ENCODE data around the gene HNRNPAB.

Gene HNRNPAB

GRCh38 chr5:178232124-178232919, 28.0 kb downstream of the HNRNPAB start, which contains the start of gene PHYKPL:
Gene PHYKPL, minus strand, starts transcription at chr5:178232802. Its CDS starts 252 bp downstream, at chr5:178232550.
- peak; percentile 85 for DNase-seq

- no peak for DNase-seq
Observed at GRCh38 chr5:178232920-178233429, 28.6 kb downstream of the HNRNPAB start.

DNA sequence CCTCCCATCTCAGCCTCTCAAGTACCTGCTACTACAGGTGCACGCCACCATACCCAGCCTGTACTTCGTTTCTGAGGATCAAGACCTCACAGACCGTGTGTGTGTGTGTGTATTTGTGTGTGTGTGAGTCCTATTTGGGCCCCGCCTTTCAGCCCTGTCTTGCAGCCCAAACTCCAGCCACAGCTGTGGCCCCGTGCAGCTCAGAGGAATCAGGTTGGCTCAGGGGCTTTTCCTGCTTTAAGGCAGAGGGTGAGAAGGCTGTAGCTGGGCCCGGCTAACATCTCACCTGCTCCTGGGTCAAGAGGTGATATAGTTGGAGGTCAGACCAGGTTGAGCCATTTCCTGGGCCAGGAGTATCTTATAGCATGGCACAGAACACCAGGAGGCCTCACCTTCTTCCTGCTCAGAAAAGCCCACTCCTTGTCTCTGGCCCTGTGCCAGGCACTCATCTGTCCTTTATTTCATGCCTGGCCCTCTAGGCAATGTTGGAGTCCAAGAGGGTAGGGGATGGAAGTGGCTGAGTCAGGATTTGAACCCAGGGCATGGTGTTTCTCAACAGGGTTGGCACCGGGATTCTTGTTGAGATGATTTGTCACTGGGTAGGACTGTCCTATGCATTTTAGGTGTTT, 29.9 kb downstream of the HNRNPAB start:
- DNase-seq: no peak

DNA sequence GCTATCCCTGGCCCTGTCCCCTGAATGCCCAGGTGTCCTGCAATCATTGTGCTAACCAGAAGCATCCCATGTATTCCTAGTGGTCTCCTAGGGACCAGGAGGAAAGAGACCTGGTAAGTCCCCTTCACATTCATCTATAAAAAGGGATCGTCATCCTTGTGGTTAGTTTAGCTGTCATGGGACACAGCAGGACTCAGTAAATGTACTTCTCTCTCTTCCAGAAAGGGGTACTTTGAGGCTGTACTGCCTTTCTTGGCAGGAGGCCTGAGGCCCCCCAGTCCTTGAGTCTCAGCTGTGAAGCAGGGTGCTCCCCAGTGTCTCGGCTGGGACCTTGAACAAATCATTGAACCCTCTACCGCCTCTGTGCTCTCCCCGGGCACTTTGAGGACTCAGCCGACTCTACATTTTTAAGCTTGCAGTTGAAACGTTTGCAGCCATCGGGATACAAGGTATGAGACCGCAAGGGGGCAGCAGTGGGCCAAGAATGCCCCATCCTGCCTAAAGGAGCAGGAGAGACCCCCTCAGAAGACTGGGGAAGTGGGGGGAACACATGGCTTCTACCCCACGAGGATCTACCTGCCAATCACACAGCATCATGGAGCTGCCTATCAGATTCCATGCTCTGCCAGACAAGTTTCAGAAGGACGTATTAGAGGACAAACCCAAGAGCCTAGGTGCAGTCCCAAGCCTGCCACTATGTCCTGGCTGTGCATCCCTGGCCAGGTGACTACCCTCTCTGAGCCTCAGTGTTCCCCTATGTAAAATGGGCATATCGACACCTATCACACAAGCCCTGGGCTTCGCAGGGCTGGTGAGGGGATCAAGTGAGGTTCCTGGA, 30.6 kb downstream of the HNRNPAB start:
- peak; percentile 78 for DNase-seq

DNA sequence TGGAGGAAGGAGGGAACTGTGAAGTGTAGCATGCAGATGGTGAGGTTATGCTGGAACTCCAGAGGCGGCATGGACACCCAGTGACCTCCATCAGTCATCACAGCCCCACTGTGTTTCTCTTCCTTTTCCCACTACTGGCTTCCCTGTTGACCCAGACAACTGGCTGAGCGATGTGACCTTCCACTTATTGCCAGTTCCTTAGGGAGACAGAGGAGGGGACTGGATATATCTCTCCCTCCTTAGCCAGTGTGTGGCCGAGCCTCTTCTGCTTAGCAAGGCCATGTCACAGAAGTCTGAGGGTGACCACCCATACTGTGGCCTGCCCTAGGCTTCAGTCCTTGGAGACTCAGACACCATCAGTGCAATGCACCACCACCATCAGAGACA, 31.2 kb downstream of the HNRNPAB start:
- no peak for DNase-seq

DNA sequence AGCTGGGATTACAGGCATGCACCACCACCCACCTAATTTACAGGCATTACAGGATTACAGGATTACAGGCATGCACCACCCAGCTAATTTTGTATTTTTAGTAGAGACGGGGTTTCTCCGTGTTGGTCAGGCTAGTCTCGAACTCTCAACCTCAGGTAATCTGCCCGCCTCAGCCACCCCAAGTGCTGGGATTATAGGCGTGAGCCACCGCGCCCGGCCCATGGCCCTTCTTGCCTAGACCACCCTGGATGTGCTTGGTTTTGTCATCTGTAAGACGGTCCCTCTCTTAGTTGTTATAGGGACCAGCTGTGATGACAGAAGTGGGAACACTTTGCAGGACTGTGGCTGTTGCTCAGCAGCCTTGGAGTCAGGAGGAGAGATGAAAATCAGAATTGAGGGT, 31.8 kb downstream of the HNRNPAB start:
- no peak for DNase-seq

GRCh38 chr5:178236679-178237078, 32.3 kb downstream of the HNRNPAB start:
- DNase-seq: no peak

DNA sequence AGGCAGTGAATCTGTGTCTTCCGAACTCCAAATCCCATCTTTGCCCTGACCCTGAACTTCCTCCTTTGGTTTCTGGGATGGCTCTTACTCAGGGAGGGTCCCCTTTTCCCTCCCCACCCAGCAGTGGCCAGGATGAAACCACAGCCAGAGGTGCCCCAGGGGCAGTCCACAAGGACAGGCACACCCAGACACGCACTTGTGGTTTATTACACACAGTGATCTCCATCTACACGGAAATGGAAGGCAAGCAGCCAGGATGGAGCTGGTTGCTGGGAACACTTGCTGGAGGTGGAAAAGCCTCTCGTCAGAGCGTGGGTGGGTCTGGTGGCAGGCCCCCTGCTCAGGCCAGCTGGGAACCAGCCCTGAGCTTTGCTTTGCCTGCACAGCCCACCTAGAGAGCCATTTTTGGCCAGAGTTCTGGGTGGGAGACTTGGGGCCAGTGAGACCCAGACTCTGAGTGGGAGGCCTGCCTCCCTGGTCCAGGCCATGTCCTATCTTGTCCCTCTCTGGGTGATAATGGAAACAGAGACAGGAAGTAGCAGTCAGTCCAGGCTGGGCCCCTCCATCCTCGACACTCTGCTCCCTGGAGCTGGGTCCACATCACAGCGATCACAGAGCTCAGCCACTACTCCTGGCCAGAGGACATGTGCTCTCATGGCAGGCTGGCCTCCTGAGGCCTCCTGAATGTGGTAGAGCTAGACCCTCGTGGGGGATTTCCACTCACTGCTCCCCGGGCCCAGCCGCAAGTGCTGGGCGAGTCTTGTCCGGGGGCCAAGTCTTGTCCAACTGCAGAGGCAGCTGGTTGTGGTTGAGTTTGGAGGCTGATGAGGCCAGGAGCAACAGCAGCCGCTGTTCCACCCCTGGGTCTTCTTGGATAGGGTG, 33.3 kb downstream of the HNRNPAB start:
- DNase-seq: no peak

GRCh38 chr5:178238313-178238635, 33.9 kb downstream of the HNRNPAB start:
- DNase-seq: no peak

DNA sequence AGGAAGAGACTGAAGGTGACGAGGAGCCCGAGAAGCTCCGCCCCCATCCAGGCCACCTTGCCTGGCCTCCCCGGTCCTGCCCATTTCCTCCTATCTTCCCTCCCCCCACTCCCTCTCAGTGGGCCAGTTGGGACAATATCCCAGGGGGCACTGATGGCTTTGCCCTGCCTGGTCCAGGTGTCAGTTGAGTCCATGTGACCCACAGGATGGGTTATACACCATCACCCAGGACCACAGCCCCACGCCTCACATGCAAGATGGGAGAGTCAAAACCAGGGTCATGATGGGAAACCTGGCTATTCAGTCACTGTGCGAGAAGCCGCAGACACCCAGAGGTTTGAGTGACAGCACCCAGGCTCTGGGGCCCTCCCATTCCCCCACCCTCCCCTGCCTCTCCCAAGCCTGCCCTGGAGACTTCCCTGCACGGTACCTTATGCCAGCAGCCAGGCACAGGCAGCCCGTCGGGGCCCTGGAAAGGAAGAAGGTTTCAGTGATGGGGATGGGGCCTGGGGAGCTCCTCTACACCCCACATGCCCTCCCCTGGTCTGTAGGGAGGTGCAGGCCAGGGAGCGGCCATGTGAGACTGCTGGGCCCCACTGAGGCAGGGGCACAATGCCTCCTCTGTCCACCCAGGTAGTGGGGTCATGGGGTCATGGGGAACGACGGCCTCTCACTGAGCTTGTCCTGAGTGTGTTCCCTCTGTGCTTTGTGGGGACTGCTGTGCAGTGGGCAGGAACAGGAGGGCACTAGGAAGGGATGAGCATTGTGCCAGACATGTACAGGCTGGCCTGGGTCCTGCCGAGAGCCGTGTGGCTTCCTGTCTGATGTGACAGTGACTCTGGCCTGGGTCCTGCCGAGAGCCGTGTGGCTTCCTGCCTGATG, 34.6 kb downstream of the HNRNPAB start:
- DNase-seq: peak; percentile 38

GRCh38 chr5:178239626-178240301, 35.4 kb downstream of the HNRNPAB start:
- DNase-seq: peak; percentile 30

- no peak for DNase-seq
Observed at GRCh38 chr5:178240341-178240741, 36.0 kb downstream of the HNRNPAB start.

DNA sequence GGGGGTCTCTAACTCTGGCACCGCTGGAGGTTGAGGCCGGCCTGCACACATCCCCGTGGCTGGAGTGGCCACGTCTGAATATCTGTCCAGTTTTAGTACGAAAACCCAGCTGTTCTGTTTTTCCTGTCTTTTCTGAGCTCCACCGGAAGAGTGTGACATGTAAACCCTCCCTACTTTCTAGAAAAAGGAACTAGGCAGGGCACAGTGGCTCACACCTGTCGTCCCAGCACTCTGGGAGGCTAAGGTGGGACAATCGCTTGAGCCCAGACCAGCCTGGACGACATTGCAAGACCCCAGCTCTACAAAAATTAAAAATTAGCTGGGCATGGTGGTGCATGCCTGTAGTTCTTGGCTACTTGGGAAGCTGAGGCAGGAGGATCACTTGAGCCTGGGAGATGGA, 36.4 kb downstream of the HNRNPAB start:
- no peak for DNase-seq

GRCh38 chr5:178241231-178241663, 36.9 kb downstream of the HNRNPAB start:
- DNase-seq: no peak

DNA sequence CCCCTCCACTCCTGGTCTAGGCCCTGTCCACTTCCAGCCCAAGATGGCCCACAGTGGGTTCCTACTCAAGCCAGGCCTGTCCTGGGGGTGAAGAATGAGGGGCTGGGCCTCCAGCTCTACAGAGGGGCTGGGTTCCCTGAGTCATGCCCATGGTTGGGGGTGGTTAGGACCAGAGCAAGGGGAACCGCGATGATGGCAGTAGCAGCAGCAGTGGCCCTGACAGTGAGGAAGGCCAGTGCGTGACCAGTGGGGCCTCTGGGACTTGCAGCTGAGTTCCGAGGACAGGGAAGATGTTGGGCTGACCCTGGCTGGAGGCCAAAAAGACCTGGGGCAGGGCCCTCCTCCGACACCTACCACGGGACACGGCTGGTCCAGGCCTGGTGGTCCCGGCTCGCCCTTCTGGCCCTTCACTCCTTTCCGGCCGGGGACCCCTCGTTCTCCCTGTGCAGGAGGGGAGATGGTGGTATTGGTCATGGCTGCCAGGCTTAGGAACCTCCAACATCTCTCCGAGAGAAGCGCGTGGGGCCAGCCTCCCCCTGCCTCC, 37.4 kb downstream of the HNRNPAB start:
- DNase-seq: no peak

DNA sequence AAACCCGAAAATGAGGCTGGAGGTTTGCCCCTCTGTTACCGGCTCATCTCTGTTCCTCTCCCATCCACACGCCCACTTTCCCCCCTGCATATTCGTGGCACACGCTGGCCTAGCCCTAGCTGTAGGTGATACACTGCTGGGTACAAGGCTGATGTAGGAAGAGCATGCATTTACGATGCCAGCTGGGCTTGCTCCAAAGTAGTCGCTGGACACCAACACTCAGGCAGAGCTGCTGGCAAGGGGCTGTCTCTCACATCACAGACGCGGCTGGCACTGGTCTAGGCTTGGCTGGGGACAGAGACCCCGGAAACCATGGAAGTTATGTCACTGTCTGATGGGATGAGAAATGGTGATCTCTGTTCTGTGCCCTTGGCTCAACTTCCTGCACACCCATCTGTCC, 38.1 kb downstream of the HNRNPAB start:
- no peak for DNase-seq

GRCh38 chr5:178244576-178244975, 40.2 kb downstream of the HNRNPAB start:
- DNase-seq: no peak

GRCh38 chr5:178245389-178245788, 41.1 kb downstream of the HNRNPAB start:
- no peak for DNase-seq

DNA sequence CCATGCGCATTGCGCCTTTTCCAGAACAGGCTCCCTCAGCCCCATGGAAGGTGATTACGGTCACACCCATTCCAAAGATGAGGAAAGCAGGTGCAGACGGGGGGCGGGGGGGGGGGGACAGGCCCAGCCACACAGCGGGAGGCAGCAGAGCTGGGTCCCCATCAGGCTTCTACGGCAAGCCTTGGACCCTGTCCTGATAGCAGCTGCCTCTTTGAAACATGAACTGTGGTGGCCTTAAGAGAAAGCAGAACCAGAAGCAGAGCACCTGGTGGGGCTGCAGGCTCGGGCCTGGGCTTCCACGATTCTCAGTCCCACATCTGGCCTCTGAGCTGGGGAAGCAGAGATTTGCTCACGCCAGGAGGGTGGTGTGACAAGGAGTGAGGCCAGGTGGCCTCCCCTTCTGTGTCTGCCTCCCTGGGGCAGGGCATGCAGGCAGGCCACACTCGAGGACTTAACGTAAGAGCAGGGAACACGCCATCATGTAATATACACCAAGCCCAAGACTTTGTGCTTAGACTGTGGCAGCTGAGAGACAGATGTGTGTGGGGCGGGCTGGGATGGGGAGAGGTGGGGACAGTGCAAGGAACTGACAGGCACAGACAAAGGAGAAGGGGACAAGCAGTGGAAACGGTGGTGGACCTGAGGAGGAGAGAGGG, 42.4 kb downstream of the HNRNPAB start:
- no peak for DNase-seq
